ENCODE measurements around the gene ZFYVE21. TPM values are rescaled to one million over a fixed set of nuclear protein-coding genes. Genes with fewer than 3 reads are reported as not detected.

Gene ZFYVE21
- total and polyA plus RNA-seq, 8 donors, result 13.7 to 32.6 (median 17.3) TPM

DNA sequence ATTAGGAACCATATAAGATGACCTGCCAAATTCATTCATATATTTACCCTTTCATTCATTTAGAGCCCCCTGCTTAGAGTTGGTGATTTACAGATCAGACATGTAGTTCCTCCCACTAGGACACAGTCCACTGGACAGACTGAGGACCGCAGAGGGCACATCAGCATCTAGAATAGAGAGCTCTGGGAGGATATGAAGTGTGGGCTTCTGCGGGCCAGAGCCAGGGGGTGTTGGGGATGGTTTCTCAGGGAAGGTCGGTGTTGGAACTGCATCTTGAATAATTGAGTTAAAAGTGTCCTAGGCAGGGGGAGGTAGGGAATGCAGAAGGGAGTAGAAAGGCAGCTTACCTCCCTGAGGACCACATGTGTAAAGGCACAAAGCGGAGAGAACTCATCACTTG, 43.7 kb upstream of the ZFYVE21 start:
- FAIRE-seq (no peak), ATAC-seq (no peak), DNase-seq (no peak)
- Histone ChIP-seq H3K4me3 (no peak overlapping the region), H3K27ac (no peak overlapping the region), H3K4me1 (no peaks in the 10 kb centered on the region), H3K27me3 (no peaks in the 10 kb centered on the region), H3K9me3 (no peaks in the 10 kb centered on the region), H3K36me3 (peaks cover 5 to 80% (median 51%) of the 10 kb centered on the region in 3 donors)
- 95 to 96% methylated on average over 4 of the region's 4 CpGs for WGBS, 2 donors
- TF ChIP-seq CTCF (IDR thresholded peaks at IDR 0.05), result no peak
- intact Hi-C loops (cut with DNase I), result no loop called here

DNA sequence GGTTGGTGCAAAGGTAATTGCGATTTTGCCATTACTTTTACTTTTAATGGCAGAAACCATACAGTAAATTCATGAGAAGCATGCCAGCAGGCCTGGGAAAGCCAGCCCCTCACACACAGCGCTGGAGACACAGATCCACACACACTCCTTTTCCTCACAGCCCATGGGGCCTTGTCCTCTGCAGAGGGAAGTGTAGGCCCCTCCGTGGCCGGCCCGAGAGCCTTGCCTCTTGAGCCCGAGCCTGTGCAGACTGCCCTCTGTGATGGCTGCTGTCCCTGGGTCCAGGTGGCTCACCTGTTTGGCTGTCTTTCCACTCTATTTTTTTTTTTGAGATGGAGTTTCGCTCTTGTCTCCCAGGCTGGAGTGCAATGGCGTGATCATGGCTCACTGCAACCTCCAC, 39.7 kb upstream of the ZFYVE21 start:
- no peak for DNase-seq
- ATAC-seq, result no peak
- 93 to 96% methylated on average over 8 of the region's 8 CpGs for WGBS, 2 donors
- Histone ChIP-seq H3K9me3 (no peaks in the 10 kb centered on the region), H3K27me3 (no peaks in the 10 kb centered on the region), H3K36me3 (peaks cover 5 to 98% (median 57%) of the 10 kb centered on the region in 3 donors), H3K4me3 (no peak overlapping the region), H3K4me1 (no peaks in the 10 kb centered on the region), H3K27ac (no peak overlapping the region)
- intact Hi-C loops (cut with DNase I), result no loop called here
- TF ChIP-seq CTCF (IDR thresholded peaks at IDR 0.05), result no peak
- no peak for FAIRE-seq

DNA sequence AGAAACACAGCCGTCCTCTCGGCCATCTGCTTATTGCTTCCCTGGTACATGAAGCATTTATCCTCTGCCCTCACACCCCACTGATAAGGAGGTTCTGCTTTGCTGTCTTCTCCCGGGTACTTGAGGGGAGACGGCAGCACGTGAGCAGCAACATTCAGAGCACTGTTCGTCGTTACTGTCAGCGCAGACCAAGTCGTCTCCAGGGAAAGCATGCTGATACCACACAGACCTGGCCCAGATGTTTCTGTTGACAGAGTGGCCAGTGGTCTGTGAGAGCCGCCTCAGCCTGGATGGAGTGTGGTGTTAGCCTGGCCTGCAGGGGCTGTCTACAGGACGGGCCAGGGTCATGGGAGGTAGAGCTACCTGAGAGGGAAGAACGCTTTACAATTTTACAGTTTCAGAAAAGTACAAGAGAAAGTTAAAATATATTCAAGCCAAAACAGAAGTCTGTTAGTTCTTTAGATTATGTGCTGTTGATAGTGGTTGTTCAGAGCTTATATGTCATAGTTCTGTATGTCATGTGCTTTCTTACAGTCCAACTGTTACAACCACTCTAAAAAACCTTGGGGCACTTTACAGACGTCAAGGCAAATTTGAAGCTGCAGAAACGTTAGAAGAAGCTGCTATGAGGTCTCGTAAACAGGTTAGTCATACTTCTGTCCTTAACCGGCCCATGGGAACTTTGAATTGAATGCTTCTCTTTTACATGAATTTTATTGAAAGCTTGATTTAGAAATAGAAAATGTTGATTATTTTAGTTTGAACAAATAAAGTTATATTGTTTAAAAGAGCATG, 38.5 kb upstream of the ZFYVE21 start:
- ATAC-seq, result peak in 2 of 4 donors; percentile 43 to 47
- no peak for TF ChIP-seq CTCF (IDR thresholded peaks at IDR 0.05)
- H3K27me3 ChIP-seq, result no peaks in the 10 kb centered on the region
- 80 to 84% methylated on average over 16 of the region's 16 CpGs for WGBS, 2 donors
- peaks cover 5 to 98% (median 55%) of the 10 kb centered on the region in 3 donors for H3K36me3 ChIP-seq
- no peak for FAIRE-seq
- H3K4me1 ChIP-seq, result no peaks in the 10 kb centered on the region
- no peak overlapping the region for H3K4me3 ChIP-seq
- intact Hi-C loops (cut with DNase I), result no loop called here
- no peak overlapping the region for H3K27ac ChIP-seq
- no peaks in the 10 kb centered on the region for H3K9me3 ChIP-seq
- DNase-seq, result no peak

- intact Hi-C loops (cut with DNase I), result no loop called here
- 68 to 70% methylated on average over 13 of the region's 13 CpGs for whole genome bisulfite sequencing, 2 donors
- H3K36me3 ChIP-seq, result peaks cover 0 to 89% (median 43%) of the 10 kb centered on the region in 3 donors
- no peaks in the 10 kb centered on the region for H3K4me1 ChIP-seq
- FAIRE-seq, result no peak
- no peak overlapping the region for H3K4me3 ChIP-seq
- H3K9me3 ChIP-seq, result no peaks in the 10 kb centered on the region
- TF ChIP-seq CTCF (IDR thresholded peaks at IDR 0.05), result no peak
- ATAC-seq, result peak in 3 of 4 donors; percentile 67 to 84 (median 81)
- no peaks in the 10 kb centered on the region for H3K27me3 ChIP-seq
- no peak overlapping the region for H3K27ac ChIP-seq
- no peak for DNase-seq
These were observed 36.3 kb upstream of the ZFYVE21 start for GRCh38 chr14:103679351-103679750.

All from pancreas (tissue), 10 donors.